RWPE2 (cell line): ENCODE data around the gene KRT1.

Experiments
- ATAC-seq: fragments of 200-7000 bp; cut with Tn5 transposase; 3 replicates; pipeline ENCODE4 v1.9.1; 2021; ENCODE audit warnings: low read depth
- DNase-seq: peaks from one replicate; pipeline ENCODE4 v3.0.0-alpha.2; 2020; ENCODE audit warnings: low spot score
- H3K27ac ChIP-seq: fragments of 450-650 bp; 2 replicates; pipeline ENCODE4 v1.5.1; 2017; ENCODE audit warnings: mild to moderate bottlenecking; ENCODE audit not compliant: poor library complexity, severe bottlenecking
- H3K27me3 ChIP-seq: fragments of 250-450 bp; sonication (Bioruptor Pico); 2 replicates; pipeline ENCODE4 v1.5.1; 2021; ENCODE audit warnings: mild to moderate bottlenecking, moderate library complexity; ENCODE audit not compliant: insufficient read depth, poor library complexity, severe bottlenecking
- H3K36me3 ChIP-seq: fragments of 250-450 bp; sonication (Bioruptor Pico); 2 replicates; pipeline ENCODE4 v1.5.1; 2020; ENCODE audit warnings: low read depth, mild to moderate bottlenecking, moderate library complexity
- H3K4me1 ChIP-seq: fragments of 250-450 bp; sonication (Bioruptor Pico); 2 replicates; pipeline ENCODE4 v1.5.1; 2021; ENCODE audit warnings: mild to moderate bottlenecking, moderate library complexity; ENCODE audit not compliant: insufficient read depth, poor library complexity, severe bottlenecking
- H3K4me3 ChIP-seq: fragments of 250-450 bp; sonication (Bioruptor Pico); 2 replicates; pipeline ENCODE4 v1.5.1; 2021; ENCODE audit warnings: mild to moderate bottlenecking, moderate library complexity; ENCODE audit not compliant: severe bottlenecking
- H3K9me3 ChIP-seq: fragments of 250-450 bp; sonication (Bioruptor Pico); 2 replicates; pipeline ENCODE4 v1.5.1; 2021; ENCODE audit warnings: mild to moderate bottlenecking, moderate library complexity; ENCODE audit not compliant: severe bottlenecking
- TF ChIP-seq, protein P1 (sequence below): fragments of 450-650 bp; IDR thresholded peaks from one replicate; pipeline ENCODE4 v1.5.1; 2017; ENCODE audit warnings: mild to moderate bottlenecking, moderate library complexity; ENCODE audit not compliant: poor library complexity, severe bottlenecking

KRT1 gene

DNA sequence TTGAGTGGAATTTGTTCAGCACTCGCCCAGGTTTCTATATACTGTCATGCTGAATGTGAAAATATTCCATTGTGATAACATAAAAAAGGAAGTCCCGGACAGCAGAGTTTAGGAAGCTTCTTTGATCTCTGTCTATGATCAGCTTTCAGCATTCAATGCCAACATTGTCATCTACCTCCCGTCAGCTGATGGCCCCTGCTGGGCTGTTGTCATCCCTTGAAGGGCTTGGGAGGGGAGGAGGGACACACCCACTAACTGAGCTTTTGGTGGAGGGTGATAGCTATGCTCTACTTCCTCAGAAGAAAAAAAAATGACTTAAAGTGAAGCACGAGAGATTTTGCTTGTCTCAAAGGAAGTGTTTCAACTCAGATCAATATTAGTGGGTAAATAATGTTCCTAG, 27.8 kb upstream of the KRT1 start:
- no peak for ATAC-seq
- H3K4me1 ChIP-seq, result no peaks in the 10 kb centered on the region
- no peak overlapping the region for H3K4me3 ChIP-seq
- H3K9me3 ChIP-seq, result no peaks in the 10 kb centered on the region
- no peak overlapping the region for H3K27ac ChIP-seq
- TF ChIP-seq, protein P1, sequence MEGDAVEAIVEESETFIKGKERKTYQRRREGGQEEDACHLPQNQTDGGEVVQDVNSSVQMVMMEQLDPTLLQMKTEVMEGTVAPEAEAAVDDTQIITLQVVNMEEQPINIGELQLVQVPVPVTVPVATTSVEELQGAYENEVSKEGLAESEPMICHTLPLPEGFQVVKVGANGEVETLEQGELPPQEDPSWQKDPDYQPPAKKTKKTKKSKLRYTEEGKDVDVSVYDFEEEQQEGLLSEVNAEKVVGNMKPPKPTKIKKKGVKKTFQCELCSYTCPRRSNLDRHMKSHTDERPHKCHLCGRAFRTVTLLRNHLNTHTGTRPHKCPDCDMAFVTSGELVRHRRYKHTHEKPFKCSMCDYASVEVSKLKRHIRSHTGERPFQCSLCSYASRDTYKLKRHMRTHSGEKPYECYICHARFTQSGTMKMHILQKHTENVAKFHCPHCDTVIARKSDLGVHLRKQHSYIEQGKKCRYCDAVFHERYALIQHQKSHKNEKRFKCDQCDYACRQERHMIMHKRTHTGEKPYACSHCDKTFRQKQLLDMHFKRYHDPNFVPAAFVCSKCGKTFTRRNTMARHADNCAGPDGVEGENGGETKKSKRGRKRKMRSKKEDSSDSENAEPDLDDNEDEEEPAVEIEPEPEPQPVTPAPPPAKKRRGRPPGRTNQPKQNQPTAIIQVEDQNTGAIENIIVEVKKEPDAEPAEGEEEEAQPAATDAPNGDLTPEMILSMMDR, result no peak
- H3K27me3 ChIP-seq, result no peaks in the 10 kb centered on the region
- DNase-seq, result no peak
- H3K36me3 ChIP-seq, result no peaks in the 10 kb centered on the region

DNA sequence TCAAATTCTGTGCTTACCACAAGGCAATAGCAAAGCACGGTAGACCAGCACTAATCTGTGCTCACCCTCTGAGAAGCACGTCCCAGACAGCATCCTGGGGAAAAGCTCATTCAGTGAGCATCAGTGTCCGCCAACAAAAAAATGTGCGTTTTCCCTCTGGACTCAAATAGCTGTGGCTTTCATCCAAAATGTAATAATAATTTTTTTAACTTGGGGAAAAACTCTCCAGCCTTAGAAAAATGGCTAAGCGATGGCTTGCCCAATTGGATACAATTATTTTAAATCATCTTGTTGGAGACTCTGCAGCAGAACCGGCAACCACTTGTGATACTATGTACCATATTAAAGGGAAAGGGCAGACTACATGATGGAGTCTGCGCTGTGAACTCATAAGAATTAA, 24.3 kb upstream of the KRT1 start:
- DNase-seq, result no peak
- no peaks in the 10 kb centered on the region for H3K4me1 ChIP-seq
- H3K36me3 ChIP-seq, result no peaks in the 10 kb centered on the region
- H3K27me3 ChIP-seq, result no peaks in the 10 kb centered on the region
- no peaks in the 10 kb centered on the region for H3K9me3 ChIP-seq
- H3K4me3 ChIP-seq, result no peak overlapping the region
- no peak for ATAC-seq
- H3K27ac ChIP-seq, result no peak overlapping the region
- TF ChIP-seq, protein P1, result no peak

DNA sequence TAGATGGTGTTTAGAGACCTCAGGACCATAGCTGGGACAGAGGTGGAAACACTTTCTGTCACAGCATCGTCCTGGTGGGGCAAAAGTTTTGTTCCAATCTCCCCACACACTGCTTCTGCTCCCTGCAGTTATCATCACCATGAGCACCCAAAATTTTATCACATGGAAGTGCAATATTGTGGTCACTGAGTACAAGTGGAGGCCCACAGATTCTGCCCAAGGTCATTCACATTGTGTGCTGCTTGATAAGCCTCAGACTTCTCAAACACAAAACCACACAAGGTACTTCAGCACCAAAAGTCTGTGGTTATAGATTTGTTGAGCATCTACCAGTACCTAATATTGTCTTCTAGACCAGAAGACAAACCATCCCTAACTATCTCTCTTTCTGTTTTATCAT, 23.7 kb upstream of the KRT1 start:
- no peaks in the 10 kb centered on the region for H3K9me3 ChIP-seq
- DNase-seq, result no peak
- no peaks in the 10 kb centered on the region for H3K36me3 ChIP-seq
- no peak for ATAC-seq
- no peak overlapping the region for H3K4me3 ChIP-seq
- TF ChIP-seq, protein P1, result no peak
- H3K27me3 ChIP-seq, result no peaks in the 10 kb centered on the region
- H3K4me1 ChIP-seq, result no peaks in the 10 kb centered on the region
- H3K27ac ChIP-seq, result no peak overlapping the region

DNA sequence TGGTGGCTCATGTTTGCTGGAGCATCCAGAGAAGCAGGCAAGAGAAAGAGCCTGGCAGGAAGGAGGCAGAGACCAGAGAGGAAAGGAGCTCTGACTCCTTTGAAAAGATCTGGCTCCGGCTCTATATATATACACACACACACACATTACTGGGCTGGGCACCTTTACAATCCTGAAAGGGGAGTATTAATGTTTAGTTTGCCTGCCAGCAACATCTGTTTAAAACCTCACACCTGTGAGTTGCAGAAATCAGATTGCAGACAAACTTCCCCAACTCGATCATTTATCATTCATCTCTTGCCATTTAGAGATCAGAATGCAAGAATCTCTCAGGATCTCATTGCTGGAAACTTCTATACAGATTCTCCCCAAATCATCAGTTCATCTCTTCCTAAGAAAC, 23.2 kb upstream of the KRT1 start, which contains the start of gene KRT77:
Gene KRT77, minus strand, starts transcription at position 101 of the 400 bp plus-strand sequence. Its CDS starts 90 bp downstream, at position 11.
- no peak for ATAC-seq
- Histone ChIP-seq H3K27me3 (no peaks in the 10 kb centered on the region), H3K36me3 (no peaks in the 10 kb centered on the region)

DNA sequence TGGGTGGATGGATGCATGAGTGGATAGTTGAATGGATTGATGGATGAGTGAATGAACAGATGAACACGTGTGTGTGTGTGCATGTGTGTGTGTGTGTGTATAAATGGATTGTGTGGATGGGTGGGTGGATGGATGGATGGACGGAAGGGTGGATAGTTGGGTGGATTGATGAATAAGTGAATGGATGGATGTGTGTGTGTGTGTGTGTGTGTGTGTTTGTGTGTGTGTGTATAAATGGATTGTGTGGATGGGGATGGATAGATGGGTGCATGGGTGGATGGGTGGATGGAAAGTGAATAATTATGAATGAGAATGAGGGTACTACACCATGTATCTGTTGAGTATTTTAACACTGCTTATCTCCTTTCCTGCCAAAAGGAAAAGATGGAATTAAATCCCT, 22.1 kb upstream of the KRT1 start:
- Histone ChIP-seq H3K27me3 (no peaks in the 10 kb centered on the region), H3K36me3 (no peaks in the 10 kb centered on the region), H3K27ac (no peak overlapping the region), H3K4me1 (no peaks in the 10 kb centered on the region), H3K4me3 (no peak overlapping the region), H3K9me3 (no peaks in the 10 kb centered on the region)
- TF ChIP-seq, protein P1, result no peak
- ATAC-seq (no peak), DNase-seq (no peak)

More for the DNA sequence above, 23.2 kb upstream of the KRT1 start, which contains the start of gene KRT77:
- TF ChIP-seq, protein P1, result no peak
- no peaks in the 10 kb centered on the region for H3K4me1 ChIP-seq
- H3K27ac ChIP-seq, result no peak within 1 kb of the TSS
- H3K4me3 ChIP-seq, result no peak within 1 kb of the TSS
- no peaks in the 10 kb centered on the region for H3K9me3 ChIP-seq
- DNase-seq, result no peak
